Gastrocnemius medialis (tissue), 4 donors: Measurements from ENCODE around the gene FICD. TPM values are rescaled to one million over a fixed set of nuclear protein-coding genes. Genes with fewer than 3 reads are reported as not detected.
A peak's percentile ranks its signal among the peaks of the same experiment; 100 is the strongest.

Experiments used
- ATAC-seq, 2 donors: fragments of 150-250 bp; one replicate each; pipeline ENCODE4 v1.9.1; 2016
- DNase-seq, 2 donors: peaks; one replicate each; pipeline ENCODE4 v3.0.0-alpha.2; 2019
- H3K27ac ChIP-seq, 4 donors: fragments of 200-600 bp; sonication (generic); 1 replicate in 1 of 4; 2 replicates in 3 of 4; pipeline ENCODE4 v1.5.1; 2016 to 2018; ENCODE audit warnings: mild to moderate bottlenecking in 2 of 4, moderate library complexity in 1 of 4
- H3K27me3 ChIP-seq, 3 donors: fragments of 200-600 bp; sonication (generic) in 2 of 3; 1 replicate in 1 of 3; 2 replicates in 2 of 3; pipeline versions ENCODE4 v1.5.1 to v1.6.0; 2016 to 2019; ENCODE audit warnings: mild to moderate bottlenecking in 1 of 3, moderate library complexity in 1 of 3
- H3K36me3 ChIP-seq, 2 donors: fragments of 200-600 bp; sonication (generic) in 1 of 2; one replicate each; pipeline ENCODE4 v1.5.1; 2017 to 2018
- H3K4me1 ChIP-seq, 2 donors: fragments of 200-600 bp; sonication (generic) in 1 of 2; one replicate each; pipeline ENCODE4 v1.5.1; 2016 to 2017; ENCODE audit warnings: mild to moderate bottlenecking in 2 of 2
- H3K4me3 ChIP-seq, 4 donors: fragments of 200-600 bp; sonication (generic) in 3 of 4; 1 replicate in 1 of 4; 2 replicates in 3 of 4; pipeline ENCODE4 v1.5.1; 2016 to 2019; ENCODE audit warnings: mild to moderate bottlenecking in 2 of 4
- H3K9me3 ChIP-seq, 3 donors: fragments of 200-600 bp; sonication (generic) in 2 of 3; 1 replicate in 1 of 3; 2 replicates in 2 of 3; pipeline ENCODE4 v1.5.1; 2016 to 2019
- CTCF ChIP-seq, 5 experiments: fragments of 450-650 bp in 3 of 5; fragments of 200-600 bp in 2 of 5; sonication (generic) in 2 of 5; IDR thresholded peaks in 4 of 5; conservative IDR thresholded peaks in 1 of 5; 1 replicate in 4 of 5; 2 replicates in 1 of 5; pipeline ENCODE4 v1.5.1; 2016 to 2019; ENCODE audit warnings: antibody characterized with exemption in 5 of 5, mild to moderate bottlenecking in 3 of 5, moderate library complexity in 3 of 5
- POLR2A ChIP-seq, 2 donors: fragments of 450-650 bp; IDR thresholded peaks; one replicate each; pipeline ENCODE4 v1.6.1; 2017; ENCODE audit warnings: antibody characterized with exemption in 2 of 2, mild to moderate bottlenecking in 2 of 2, moderate library complexity in 2 of 2
- in situ Hi-C, 4 donors: fragments of 200-750 bp; cut with MboI; loops; one replicate each; pipeline versions ENCODE4 v1.15.0 to v1.8.0; 2017; ENCODE audit warnings: low sequenced_read_pairs in 4 of 4
- intact Hi-C: fragments of 100-400 bp; cut with DNase I; formaldehyde crosslinking; loops from one replicate; pipeline ENCODE4 v1.15.1; 2023; ENCODE audit warnings: low total_unique reads
- total RNA-seq, 4 donors: library from RNA; depleted of rRNA; stranded (reverse); fragments of >200 nt; gene quantifications; one replicate each; pipeline versions ENCODE4 v1.1.0 to v1.2.3, GENCODE V29; 2016

Gene FICD
- total RNA-seq, 4 donors from 2014 or later: 3.1 to 4.6 (median 3.6) TPM

GRCh38 chr12:108515916-108516315 is 839 bp downstream of the FICD start:
- no peaks in the 10 kb centered on the region for H3K27me3 ChIP-seq
- peaks cover 16 to 19% of the 10 kb centered on the region in 2 donors for H3K4me1 ChIP-seq
- H3K4me3 ChIP-seq: peak overlapping the region; percentile 82 to 97 (median 86)
- in situ Hi-C loops: loop anchor here in 1 of 4 donors (25.0 kb wide), 1 partner anchor 829 kb away; the partner anchor contains the start of gene PWP1
- peaks cover 0 to 39% of the 10 kb centered on the region in 2 donors for H3K36me3 ChIP-seq
- intact Hi-C loops: loop anchor here (1.0 to 5.0 kb wide), 2 partner anchors 46 to 341 kb away; partner anchors contain the start of genes ISCU and SSH1
- H3K9me3 ChIP-seq: no peaks in the 10 kb centered on the region
- ATAC-seq (no peak), DNase-seq (no peak)
- peak overlapping the region in 3 of 4 donors; percentile 79 to 83 (median 81) for H3K27ac ChIP-seq
- no peak for TF ChIP-seq CTCF (IDR thresholded peaks at IDR 0.05 in 4 of 5, conservative IDR thresholded peaks at IDR 0.05 in 1 of 5)
- TF ChIP-seq POLR2A (IDR thresholded peaks at IDR 0.05): no peak

GRCh38 chr12:108516511-108517275 is 1.6 kb downstream of the FICD start:
- no peak for DNase-seq
- Histone ChIP-seq H3K4me1 (peaks cover 14 to 17% of the 10 kb centered on the region in 2 donors), H3K27me3 (no peaks in the 10 kb centered on the region), H3K9me3 (no peaks in the 10 kb centered on the region), H3K36me3 (peaks cover 0 to 46% of the 10 kb centered on the region in 2 donors), H3K4me3 (peak overlapping the region in 1 of 4 donors; percentile 97), H3K27ac (no peak overlapping the region)
- intact Hi-C loops (loop anchor here (5.0 kb wide), 1 partner anchor 341 kb away; the partner anchor contains the start of gene SSH1), in situ Hi-C loops (loop anchor here in 1 of 4 donors (25.0 kb wide), 1 partner anchor 829 kb away; the partner anchor contains the start of gene PWP1)
- ATAC-seq: no peak
- TF ChIP-seq POLR2A (IDR thresholded peaks at IDR 0.05) (no peak), CTCF (IDR thresholded peaks at IDR 0.05 in 4 of 5, conservative IDR thresholded peaks at IDR 0.05 in 1 of 5) (no peak)

GRCh38 chr12:108517288-108518100 is 2.4 kb downstream of the FICD start:
- in situ Hi-C loops: loop anchor here in 1 of 4 donors (25.0 kb wide), 1 partner anchor 830 kb away; the partner anchor contains the start of gene PWP1
- Histone ChIP-seq H3K27ac (no peak overlapping the region), H3K27me3 (no peaks in the 10 kb centered on the region), H3K4me1 (peaks cover 8 to 11% of the 10 kb centered on the region in 2 donors), H3K9me3 (no peaks in the 10 kb centered on the region), H3K36me3 (peaks cover 0 to 54% of the 10 kb centered on the region in 2 donors), H3K4me3 (no peak overlapping the region)
- DNase-seq (no peak), ATAC-seq (no peak)
- TF ChIP-seq CTCF (IDR thresholded peaks at IDR 0.05 in 4 of 5, conservative IDR thresholded peaks at IDR 0.05 in 1 of 5) (no peak), POLR2A (IDR thresholded peaks at IDR 0.05) (no peak)
- intact Hi-C loops: loop anchor here (5.0 kb wide), 1 partner anchor 340 kb away; the partner anchor contains the start of gene SSH1

- TF ChIP-seq POLR2A (IDR thresholded peaks at IDR 0.05) (no peak), CTCF (IDR thresholded peaks at IDR 0.05 in 4 of 5, conservative IDR thresholded peaks at IDR 0.05 in 1 of 5) (no peak)
- Histone ChIP-seq H3K4me1 (peaks cover 8 to 11% of the 10 kb centered on the region in 2 donors), H3K4me3 (no peak overlapping the region), H3K27me3 (no peaks in the 10 kb centered on the region), H3K27ac (no peak overlapping the region), H3K9me3 (no peaks in the 10 kb centered on the region), H3K36me3 (peaks cover 0 to 62% of the 10 kb centered on the region in 2 donors)
- in situ Hi-C loops (loop anchor here in 1 of 4 donors (25.0 kb wide), 1 partner anchor 831 kb away; the partner anchor contains the start of gene PWP1), intact Hi-C loops (loop anchor here (5.0 kb wide), 1 partner anchor 339 kb away; the partner anchor contains the start of gene SSH1)
- ATAC-seq: no peak
- no peak for DNase-seq
Observed at GRCh38 chr12:108518101-108518715, 3.1 kb downstream of the FICD start.
